Epithelial cell of prostate (primary cell): Measurements from ENCODE around the gene RAC2.
"Not testable (repeated sequence)": the region's sequence is repeated elsewhere in the genome, so short reads cannot be mapped to it uniquely, and the experiment has no call there.

ENCODE experiments used
- DNase-seq: peaks from one replicate; pipeline ENCODE4 v3.0.0-alpha.2; 2011; ENCODE audit warnings: low read depth, low spot score
- H3K27ac ChIP-seq: fragments of 450-650 bp; 2 replicates; pipeline ENCODE4 v1.5.1; 2017; ENCODE audit warnings: mild to moderate bottlenecking

The RAC2 gene

GRCh38 chr22:37258005-37258752 is 14.1 kb upstream of the RAC2 start:
- no peak for DNase-seq
- H3K27ac ChIP-seq: no peak overlapping the region

GRCh38 chr22:37256075-37256726 is 12.1 kb upstream of the RAC2 start:
- no peak overlapping the region for H3K27ac ChIP-seq
- DNase-seq: no peak

- no peak for DNase-seq
Observed at GRCh38 chr22:37255558-37256006, 11.5 kb upstream of the RAC2 start.

GRCh38 chr22:37254867-37255233 is 10.8 kb upstream of the RAC2 start:
- peak; percentile 70 for DNase-seq
- H3K27ac ChIP-seq: peak overlapping the region; percentile 97

More at GRCh38 chr22:37255558-37256006, 11.5 kb upstream of the RAC2 start:
- H3K27ac ChIP-seq: peak overlapping the region; percentile 97

- H3K27ac ChIP-seq: peak overlapping the region; percentile 97
- no peak for DNase-seq
Observed at GRCh38 chr22:37254209-37254866, 10.3 kb upstream of the RAC2 start.

GRCh38 chr22:37253126-37253660 is 9.1 kb upstream of the RAC2 start:
- DNase-seq: no peak
- H3K27ac ChIP-seq: peak overlapping the region; percentile 97

GRCh38 chr22:37251836-37252235 is 7.8 kb upstream of the RAC2 start:
- not testable (repeated sequence) for DNase-seq, H3K27ac ChIP-seq

- no peak overlapping the region for H3K27ac ChIP-seq
- no peak for DNase-seq
Observed at GRCh38 chr22:37249986-37250385, 5.9 kb upstream of the RAC2 start.

GRCh38 chr22:37248251-37248650 is 4.2 kb upstream of the RAC2 start:
- DNase-seq: no peak
- peak overlapping the region; percentile 47 for H3K27ac ChIP-seq

GRCh38 chr22:37245740-37246139 is 1.7 kb upstream of the RAC2 start:
- H3K27ac ChIP-seq: no peak overlapping the region
- no peak for DNase-seq

- DNase-seq: no peak
- no peak overlapping the region for H3K27ac ChIP-seq
Observed at GRCh38 chr22:37244922-37245722, 1.1 kb upstream of the RAC2 start.

- H3K27ac ChIP-seq: peak overlapping the region; percentile 54
Observed at GRCh38 chr22:37243402-37244113, 511 bp downstream of the RAC2 start.

GRCh38 chr22:37242395-37242918 is 1.6 kb downstream of the RAC2 start:
- DNase-seq: no peak
- H3K27ac ChIP-seq: peak overlapping the region; percentile 54

More at GRCh38 chr22:37243402-37244113, 511 bp downstream of the RAC2 start:
- DNase-seq: no peak

GRCh38 chr22:37241351-37242142 is 2.5 kb downstream of the RAC2 start:
- no peak for DNase-seq
- peak overlapping the region; percentile 54 for H3K27ac ChIP-seq

GRCh38 chr22:37240941-37241320 is 3.1 kb downstream of the RAC2 start:
- no peak overlapping the region for H3K27ac ChIP-seq
- DNase-seq: no peak

- DNase-seq: no peak
- H3K27ac ChIP-seq: no peak overlapping the region
Observed at GRCh38 chr22:37240240-37240940, 3.7 kb downstream of the RAC2 start.

- no peak for DNase-seq
- no peak overlapping the region for H3K27ac ChIP-seq
Observed at GRCh38 chr22:37239336-37240239, 4.5 kb downstream of the RAC2 start.
